Measurements from ENCODE around the gene ENO1. TPM values are rescaled to one million over a fixed set of nuclear protein-coding genes. Genes with fewer than 3 reads are reported as not detected.
"Not testable (repeated sequence)": the region's sequence is repeated elsewhere in the genome, so short reads cannot be mapped to it uniquely, and the experiment has no call there.

Gene ENO1
- total RNA-seq (2014; rRNA removed; shearing (Covaris generic)), result 2,649 and 2,664 TPM in 2 replicates
- polyA plus RNA-seq (2015; cell fraction: cytosol; rRNA removed), result 1,654 and 1,719 TPM in 2 replicates
- 712 and 723 TPM in 2 replicates for polyA plus RNA-seq (2015; cell fraction: nucleus; rRNA removed)

- no peak for DNase-seq (ENCODE audit: low read depth, low spot score)
- in situ Hi-C loops (cut with HindIII; ENCODE audit: low pct_unique_long_range_greater_than_20kb, low sequenced_read_pairs), result no loop called here
These were observed at the start of gene ENO1 for GRCh38 chr1:8878448-8878697. TSS of gene ENO1 (minus strand) at chr1:8878686. CDS start at chr1:8874908, 3,778 bp downstream.

GRCh38 chr1:8926707-8927694 is 48.5 kb upstream of the ENO1 start:
- DNase-seq (ENCODE audit: low read depth, low spot score), result no peak
- in situ Hi-C loops (cut with HindIII; ENCODE audit: low pct_unique_long_range_greater_than_20kb, low sequenced_read_pairs), result no loop called here

- DNase-seq (ENCODE audit: low read depth, low spot score), result no peak
- in situ Hi-C loops (cut with HindIII; ENCODE audit: low pct_unique_long_range_greater_than_20kb, low sequenced_read_pairs), result no loop called here
These were observed 47.5 kb upstream of the ENO1 start for GRCh38 chr1:8925960-8926359.

GRCh38 chr1:8925406-8925805 is 46.9 kb upstream of the ENO1 start:
- no peak for DNase-seq (ENCODE audit: low read depth, low spot score)
- in situ Hi-C loops (cut with HindIII; ENCODE audit: low pct_unique_long_range_greater_than_20kb, low sequenced_read_pairs), result no loop called here

GRCh38 chr1:8922962-8923361 is 44.5 kb upstream of the ENO1 start:
- in situ Hi-C loops (cut with HindIII; ENCODE audit: low pct_unique_long_range_greater_than_20kb, low sequenced_read_pairs), result no loop called here
- no peak for DNase-seq (ENCODE audit: low read depth, low spot score)

- in situ Hi-C loops (cut with HindIII; ENCODE audit: low pct_unique_long_range_greater_than_20kb, low sequenced_read_pairs); DNase-seq (ENCODE audit: low read depth, low spot score): not testable (repeated sequence)
These were observed 39.0 kb upstream of the ENO1 start for GRCh38 chr1:8917536-8917935.

GRCh38 chr1:8915446-8915845 is 37.0 kb upstream of the ENO1 start:
- in situ Hi-C loops (cut with HindIII; ENCODE audit: low pct_unique_long_range_greater_than_20kb, low sequenced_read_pairs), result no loop called here
- DNase-seq (ENCODE audit: low read depth, low spot score), result peak; percentile 58

GRCh38 chr1:8914466-8914865 is 36.0 kb upstream of the ENO1 start:
- in situ Hi-C loops (cut with HindIII; ENCODE audit: low pct_unique_long_range_greater_than_20kb, low sequenced_read_pairs), result no loop called here
- DNase-seq (ENCODE audit: low read depth, low spot score), result no peak

GRCh38 chr1:8913457-8913856 is 35.0 kb upstream of the ENO1 start:
- in situ Hi-C loops (cut with HindIII; ENCODE audit: low pct_unique_long_range_greater_than_20kb, low sequenced_read_pairs), result no loop called here
- DNase-seq (ENCODE audit: low read depth, low spot score), result no peak

- DNase-seq (ENCODE audit: low read depth, low spot score), result no peak
- in situ Hi-C loops (cut with HindIII; ENCODE audit: low pct_unique_long_range_greater_than_20kb, low sequenced_read_pairs), result no loop called here
These were observed 33.2 kb upstream of the ENO1 start for GRCh38 chr1:8911416-8912309.

- in situ Hi-C loops (cut with HindIII; ENCODE audit: low pct_unique_long_range_greater_than_20kb, low sequenced_read_pairs), result no loop called here
These were observed 32.4 kb upstream of the ENO1 start for GRCh38 chr1:8910914-8911313.

GRCh38 chr1:8910331-8910730 is 31.8 kb upstream of the ENO1 start:
- in situ Hi-C loops (cut with HindIII; ENCODE audit: low pct_unique_long_range_greater_than_20kb, low sequenced_read_pairs), result no loop called here
- peak; percentile 21 for DNase-seq (ENCODE audit: low read depth, low spot score)

More at GRCh38 chr1:8910914-8911313, 32.4 kb upstream of the ENO1 start:
- no peak for DNase-seq (ENCODE audit: low read depth, low spot score)

GRCh38 chr1:8908388-8909151 is 30.1 kb upstream of the ENO1 start:
- DNase-seq (ENCODE audit: low read depth, low spot score), result no peak
- in situ Hi-C loops (cut with HindIII; ENCODE audit: low pct_unique_long_range_greater_than_20kb, low sequenced_read_pairs), result no loop called here

GRCh38 chr1:8905582-8906191 is 27.2 kb upstream of the ENO1 start:
- in situ Hi-C loops (cut with HindIII; ENCODE audit: low pct_unique_long_range_greater_than_20kb, low sequenced_read_pairs), result no loop called here

GRCh38 chr1:8903908-8904650 is 25.6 kb upstream of the ENO1 start:
- in situ Hi-C loops (cut with HindIII; ENCODE audit: low pct_unique_long_range_greater_than_20kb, low sequenced_read_pairs), result no loop called here
- peak; percentile 78 for DNase-seq (ENCODE audit: low read depth, low spot score)

More at GRCh38 chr1:8905582-8906191, 27.2 kb upstream of the ENO1 start:
- DNase-seq (ENCODE audit: low read depth, low spot score), result no peak

GRCh38 chr1:8903410-8903809 is 24.9 kb upstream of the ENO1 start:
- in situ Hi-C loops (cut with HindIII; ENCODE audit: low pct_unique_long_range_greater_than_20kb, low sequenced_read_pairs), result no loop called here
- DNase-seq (ENCODE audit: low read depth, low spot score), result no peak

- DNase-seq (ENCODE audit: low read depth, low spot score), result peak; percentile 48
- in situ Hi-C loops (cut with HindIII; ENCODE audit: low pct_unique_long_range_greater_than_20kb, low sequenced_read_pairs), result no loop called here
These were observed 24.3 kb upstream of the ENO1 start for GRCh38 chr1:8902765-8903164.
